GM21515 (cell line): ENCODE results near the gene METRN.
A peak's percentile ranks its signal among the peaks of the same experiment; 100 is the strongest.
"Not testable (repeated sequence)": the region's sequence is repeated elsewhere in the genome, so short reads cannot be mapped to it uniquely, and the experiment has no call there.

Experiments
- ATAC-seq: cut with Tn5 transposase; IDR thresholded peaks from one replicate; pipeline ENCODE4 v1.9.1; 2021; ENCODE audit not compliant: unreplicated experiment

Gene METRN

GRCh38 chr16:708959-709358, 6.0 kb upstream of the METRN start:
- no peak for ATAC-seq

DNA sequence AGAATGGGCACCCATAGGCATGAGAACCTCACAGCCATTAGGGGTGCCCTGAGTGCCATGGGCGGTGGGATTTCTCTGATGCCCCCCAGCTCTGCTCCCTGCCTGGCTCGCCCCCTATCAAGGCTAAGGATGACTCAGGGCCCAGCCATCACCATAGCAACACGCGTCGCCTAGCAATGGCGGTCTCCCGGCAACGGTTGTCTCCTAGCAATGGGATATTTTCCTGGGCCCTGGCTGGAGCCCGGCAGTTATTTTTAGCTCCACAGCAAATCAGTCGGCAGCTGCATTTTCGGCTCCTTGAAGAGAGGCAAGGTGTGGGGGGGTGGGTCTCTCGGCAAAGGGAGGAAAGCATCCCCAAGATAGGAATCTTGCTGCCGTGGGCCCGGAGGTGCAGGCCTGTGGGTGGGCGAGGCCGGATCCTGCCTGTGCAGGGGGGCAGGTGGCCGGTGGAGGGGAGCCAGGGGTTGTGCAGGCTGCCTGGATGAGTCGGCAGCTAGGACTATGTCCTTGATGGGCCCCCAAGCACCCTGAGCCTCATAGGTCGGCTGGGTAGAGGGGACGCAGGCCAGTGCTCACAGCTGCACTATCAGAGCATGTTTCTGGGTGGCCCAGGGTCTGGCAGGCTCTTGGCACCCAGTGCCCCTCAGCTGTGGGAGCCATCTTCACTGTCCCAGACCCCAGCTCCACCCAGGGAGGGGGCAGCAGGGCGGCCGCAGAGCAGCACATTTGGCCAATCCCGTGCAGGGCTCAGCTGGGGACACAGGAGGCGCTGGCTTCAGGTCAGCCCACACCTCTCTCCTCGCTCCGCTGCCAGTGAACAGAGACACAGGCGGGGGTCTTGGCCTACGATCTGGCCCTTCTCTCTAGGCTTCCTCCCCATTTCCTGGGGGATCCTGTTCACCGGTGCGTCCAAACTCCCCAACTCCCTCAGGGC, 5.1 kb upstream of the METRN start:
- no peak for ATAC-seq

GRCh38 chr16:710500-711075, 4.3 kb upstream of the METRN start:
- ATAC-seq = no peak

DNA sequence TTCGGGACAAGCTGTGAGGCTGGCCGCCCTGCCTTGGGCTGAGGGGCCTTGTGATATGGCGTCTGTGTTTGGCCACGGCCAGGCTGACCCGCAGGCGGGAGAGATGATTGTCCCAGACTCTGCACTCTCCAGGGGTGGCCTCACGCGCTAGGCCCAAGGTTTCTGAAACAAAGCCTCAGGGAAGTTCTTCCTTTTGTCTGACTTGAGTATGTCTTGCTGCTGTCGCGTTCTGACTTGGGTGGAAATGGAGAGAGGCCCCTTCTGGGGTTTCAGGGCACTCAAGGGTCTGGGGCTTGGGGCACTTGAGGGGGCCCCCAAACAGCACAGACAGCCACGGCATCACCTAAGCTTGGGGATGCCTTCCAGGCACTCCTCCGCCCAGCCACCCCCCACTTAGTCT, 3.8 kb upstream of the METRN start:
- ATAC-seq = no peak

DNA sequence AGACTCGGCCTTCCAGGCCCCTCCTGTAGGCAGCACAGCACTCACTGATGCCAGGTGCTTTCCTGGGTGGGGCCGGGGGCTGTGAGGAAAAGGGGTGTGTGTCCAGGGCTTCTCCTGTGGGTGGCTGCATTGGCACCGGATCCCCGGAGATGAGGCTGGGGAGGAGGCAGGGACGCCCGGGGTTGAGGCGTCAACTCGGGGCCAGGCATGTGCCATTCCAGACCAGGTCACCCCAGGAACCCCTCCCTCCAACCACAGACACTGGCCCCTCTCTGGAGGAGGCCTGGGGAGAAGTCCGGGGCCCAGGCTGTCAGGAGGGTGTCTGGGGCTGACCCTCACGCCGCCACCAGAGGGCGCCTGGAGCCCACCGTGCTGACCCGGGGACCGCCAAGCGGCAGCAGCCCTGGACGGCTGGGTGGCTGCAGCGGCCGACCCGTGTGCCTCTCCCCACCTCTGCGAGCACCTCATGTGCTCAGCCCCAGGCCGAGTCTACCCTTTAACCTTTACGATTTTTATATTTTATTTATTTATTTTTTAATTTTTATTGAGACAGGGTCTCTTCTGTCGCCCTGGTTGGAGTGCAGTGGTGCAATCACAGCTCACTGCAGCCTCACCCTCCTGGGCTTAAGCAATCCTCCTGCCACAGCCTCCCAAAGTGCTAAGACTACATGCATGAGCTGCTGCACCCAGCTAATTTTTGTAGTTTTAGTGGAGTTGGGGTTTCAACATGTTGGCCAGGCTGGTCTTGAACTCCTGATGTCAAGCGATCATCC, 3.2 kb upstream of the METRN start:
- ATAC-seq = no peak

GRCh38 chr16:712740-713250, 2.1 kb upstream of the METRN start:
- ATAC-seq = not testable (repeated sequence)

- ATAC-seq = no peak
These were observed 839 bp upstream of the METRN start for GRCh38 chr16:714079-714478.

DNA sequence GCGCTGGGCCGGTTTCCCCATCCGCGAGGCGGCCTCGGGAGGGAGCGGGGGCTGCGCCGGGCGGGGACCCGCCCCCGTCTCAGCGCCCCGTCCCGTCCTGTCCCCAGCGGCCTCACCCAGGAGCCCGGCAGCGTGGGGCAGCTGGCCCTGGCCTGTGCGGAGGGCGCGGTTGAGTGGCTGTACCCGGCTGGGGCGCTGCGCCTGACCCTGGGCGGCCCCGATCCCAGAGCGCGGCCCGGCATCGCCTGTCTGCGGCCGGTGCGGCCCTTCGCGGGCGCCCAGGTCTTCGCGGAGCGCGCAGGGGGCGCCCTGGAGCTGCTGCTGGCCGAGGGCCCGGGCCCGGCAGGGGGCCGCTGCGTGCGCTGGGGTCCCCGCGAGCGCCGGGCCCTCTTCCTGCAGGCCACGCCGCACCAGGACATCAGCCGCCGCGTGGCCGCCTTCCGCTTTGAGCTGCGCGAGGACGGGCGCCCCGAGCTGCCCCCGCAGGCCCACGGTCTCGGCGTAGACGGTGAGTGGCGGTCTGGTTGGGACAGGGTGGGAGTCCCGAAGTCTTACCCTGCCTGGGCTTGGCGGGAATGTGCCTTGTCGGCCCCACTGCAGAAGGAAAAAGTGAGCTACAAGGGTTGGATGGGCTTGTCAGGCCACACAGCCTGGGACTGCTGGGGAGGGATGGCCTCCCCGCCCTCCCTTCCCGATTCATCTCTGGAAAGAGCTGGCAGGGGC, 720 bp downstream of the METRN start:
- ATAC-seq = peak; percentile 3

- ATAC-seq = no peak
These were observed 1.3 kb downstream of the METRN start for GRCh38 chr16:716200-716568.

DNA sequence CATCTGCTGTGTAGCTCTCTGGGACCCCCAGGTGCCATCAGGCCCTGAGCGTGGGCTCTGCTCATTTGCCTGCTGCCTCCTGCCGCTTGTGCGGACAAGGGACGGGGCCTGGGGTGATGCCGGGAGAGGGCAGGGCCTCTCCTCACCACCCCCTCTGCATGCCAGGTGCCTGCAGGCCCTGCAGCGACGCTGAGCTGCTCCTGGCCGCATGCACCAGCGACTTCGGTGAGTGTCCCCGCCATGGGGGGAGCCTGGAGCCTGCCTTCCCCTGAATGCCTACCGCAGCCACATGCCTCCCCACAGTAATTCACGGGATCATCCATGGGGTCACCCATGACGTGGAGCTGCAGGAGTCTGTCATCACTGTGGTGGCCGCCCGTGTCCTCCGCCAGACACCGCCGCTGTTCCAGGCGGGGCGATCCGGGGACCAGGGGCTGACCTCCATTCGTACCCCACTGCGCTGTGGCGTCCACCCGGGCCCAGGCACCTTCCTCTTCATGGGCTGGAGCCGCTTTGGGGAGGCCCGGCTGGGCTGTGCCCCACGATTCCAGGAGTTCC, 1.9 kb downstream of the METRN start:
- ATAC-seq = no peak

DNA sequence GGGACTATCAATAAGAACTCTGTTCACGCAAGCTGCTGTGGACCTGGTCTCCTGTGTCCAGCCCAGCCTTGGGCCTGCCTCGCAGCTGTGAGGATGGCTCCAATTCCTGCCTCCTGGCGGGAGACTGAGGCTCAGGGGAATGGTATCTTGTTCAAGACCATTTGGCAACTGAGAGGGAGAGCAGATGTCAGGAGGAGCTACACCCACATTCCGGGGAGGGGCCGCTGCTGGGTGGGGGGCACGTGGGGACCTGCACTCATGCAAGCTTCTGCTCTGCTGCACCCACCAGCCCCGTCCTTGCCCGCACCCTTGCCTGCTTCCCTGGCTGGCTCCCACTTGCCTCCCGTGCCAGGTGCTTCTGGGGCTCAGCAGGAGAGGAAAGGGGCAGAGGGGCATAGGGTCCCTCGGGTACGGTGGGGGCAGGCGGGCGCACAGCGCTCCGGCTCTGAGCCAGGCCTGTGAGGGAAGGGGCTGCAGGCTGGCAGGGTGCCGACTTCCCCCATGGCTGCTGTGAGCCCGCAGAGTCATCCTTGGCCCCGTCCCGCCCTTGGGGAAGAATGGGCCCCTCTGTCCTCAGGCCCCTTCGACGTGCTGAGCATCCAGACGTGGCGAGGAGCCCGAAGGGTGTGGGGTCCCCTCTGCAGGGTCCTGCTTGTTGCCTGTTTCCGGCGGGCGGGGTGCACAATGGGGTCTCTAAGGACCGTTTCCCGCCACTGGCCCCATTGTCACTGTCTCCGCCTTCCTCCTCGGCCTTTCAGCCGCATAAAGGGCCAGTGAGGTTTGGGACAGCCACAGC, 2.7 kb downstream of the METRN start:
- ATAC-seq = no peak

- ATAC-seq = no peak
These were observed 3.5 kb downstream of the METRN start for GRCh38 chr16:718389-718788.

- ATAC-seq = no peak
These were observed 4.0 kb downstream of the METRN start for GRCh38 chr16:718922-719321.

- ATAC-seq = no peak
These were observed 5.0 kb downstream of the METRN start for GRCh38 chr16:719815-720446.

DNA sequence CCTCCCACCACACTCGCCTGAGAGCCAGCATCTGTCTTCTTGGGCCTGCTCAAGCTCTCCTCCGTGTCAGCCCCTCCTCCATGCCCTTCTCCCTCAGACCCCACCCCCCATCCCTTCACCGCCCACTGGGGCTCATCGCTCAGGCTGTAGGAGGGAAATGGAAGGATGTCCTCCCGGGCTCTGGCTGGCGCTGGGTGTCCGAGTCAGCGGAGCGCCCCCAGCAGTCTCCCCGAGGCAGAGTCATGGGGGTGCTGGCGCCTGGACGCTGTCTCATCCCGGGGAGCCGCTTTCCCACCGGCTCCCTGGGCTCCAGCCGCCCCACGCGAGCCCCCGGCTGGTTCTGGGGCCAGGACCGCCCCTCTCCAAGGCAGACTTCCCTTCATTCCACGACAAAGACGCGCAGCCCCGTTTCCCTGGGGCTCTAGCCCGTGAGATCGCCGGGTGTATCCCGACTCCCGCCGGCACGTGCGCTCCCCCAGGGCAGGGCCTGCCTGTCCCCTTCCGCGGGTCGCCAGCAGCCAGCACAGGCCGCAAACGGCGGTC, 5.6 kb downstream of the METRN start:
- peak; percentile 12 for ATAC-seq

- peak; percentile 63 for ATAC-seq
These were observed 6.3 kb downstream of the METRN start, which contains the start of gene ANTKMT for GRCh38 chr16:720990-721764. Gene ANTKMT (plus strand): TSS chr16:721146. CDS start chr16:721275, 129 bp downstream.

- no peak for ATAC-seq
These were observed 7.0 kb downstream of the METRN start for GRCh38 chr16:721765-722540.
